ENCODE data around the gene ATXN10. TPM values are rescaled to one million over a fixed set of nuclear protein-coding genes. Genes with fewer than 3 reads are reported as not detected.

The ATXN10 gene
- total and polyA plus RNA-seq, 2 of the 8 experiments (the other 6 are each of a cell fraction or from before 2014, with no cell fraction given), result 134 to 210 TPM

GRCh38 chr22:45785458-45785857, 113.8 kb downstream of the ATXN10 start:
- Histone ChIP-seq H3K9me3 (ENCODE audit: insufficient read depth in 2 of 2, low read depth in 1 of 2, low read length in 1 of 2) (no peaks in the 10 kb centered on the region), H4K8ac (ENCODE audit: extremely low read depth, insufficient read depth, low read length) (no peak overlapping the region), H3K23ac (ENCODE audit: insufficient read length) (no peak overlapping the region), H3K4me2 (ENCODE audit: insufficient read depth in 1 of 2, low read depth in 2 of 2, low read length in 2 of 2) (no peak overlapping the region), H2AFZ (ENCODE audit: low read length) (no peak overlapping the region), H3K4ac (replicated peaks; ENCODE audit: insufficient read length, low read depth, low read length) (no peak overlapping the region), H3K27ac (ENCODE audit: low read depth, low read length) (no peak overlapping the region), H3K9ac (replicated peaks in 1 of 4; ENCODE audit: extremely low read depth in 1 of 4, low read depth in 3 of 4, low read length in 3 of 4) (no peak overlapping the region), H2BK12ac (ENCODE audit: low read depth, low read length) (no peak overlapping the region), H2BK20ac (ENCODE audit: low read length) (no peak overlapping the region), H2BK120ac (replicated peaks; ENCODE audit: low read depth, low read length) (no peak overlapping the region), H3K27me3 (replicated peaks in 1 of 4; ENCODE audit: control insufficient read depth in 3 of 4, extremely low read depth in 1 of 4, insufficient read depth in 3 of 4, low read length in 3 of 4) (no peaks in the 10 kb centered on the region), H4K91ac (replicated peaks; ENCODE audit: insufficient read length, low read length) (no peak overlapping the region), H2BK5ac (ENCODE audit: low read depth, low read length) (no peak overlapping the region), H4K20me1 (replicated peaks in 1 of 2; ENCODE audit: control insufficient read depth in 1 of 2, insufficient read depth in 2 of 2, low read length in 2 of 2) (peaks cover 2 to 9% of the 10 kb centered on the region in 2 experiments), H3K4me1 (replicated peaks in 1 of 4; ENCODE audit: control insufficient read depth in 3 of 4, insufficient read depth in 4 of 4, low read length in 3 of 4) (peaks cover 0 to 5% (median 3%) of the 10 kb centered on the region in 4 experiments; a peak in 3 of 7 replicates), H3K79me1 (ENCODE audit: low read depth, low read length) (peaks cover 5% of the 10 kb centered on the region; the same call in 1 of the 2 replicates), H3K36me3 (ENCODE audit: control insufficient read depth in 2 of 4, insufficient read depth in 4 of 4, low read length in 3 of 4) (no peaks in the 10 kb centered on the region), H3K56ac (replicated peaks; ENCODE audit: insufficient read length, low read depth, low read length) (no peak overlapping the region), H2BK15ac (ENCODE audit: low read length) (no peak overlapping the region), H4K5ac (ENCODE audit: insufficient read length, low read depth, low read length) (no peak overlapping the region), H3K4me3 (ENCODE audit: extremely low read depth in 1 of 4, insufficient read depth in 2 of 4, low read depth in 3 of 4, low read length in 4 of 4) (no peak overlapping the region), H3K23me2 (ENCODE audit: low read depth, low read length) (no peaks in the 10 kb centered on the region), H3K18ac (ENCODE audit: extremely low read depth, low read length) (no peak overlapping the region), H3K79me2 (ENCODE audit: control insufficient read depth in 1 of 2, insufficient read depth in 2 of 2, low read length in 2 of 2) (peaks cover 0 to 3% of the 10 kb centered on the region in 2 experiments; a peak in 1 of 4 replicates), H2AK5ac (ENCODE audit: low read depth, low read length) (no peak overlapping the region), H3K14ac (ENCODE audit: insufficient read length) (no peak overlapping the region)
- FAIRE-seq (no peak), DNase-seq (ENCODE audit: low read depth in 1 of 2, low spot score in 2 of 2) (no peak)
- 85% methylated on average over 8 of the region's 8 CpGs; no CpG with 5 or more reads in 1 of the 2 experiments for WGBS, 2 experiments (ENCODE audit: extremely low coverage in 1 of 2, insufficient coverage in 1 of 2, insufficient read length in 1 of 2, insufficient replicate concordance in 2 of 2, low coverage in 1 of 2, low lambda C conversion rate in 2 of 2, missing lambda C conversion rate in 1 of 2)
- POLR2A ChIA-PET (ENCODE audit: partially characterized antibody), result interaction anchor here (0.8 kb wide), 1 partner anchor 140 kb away, joined by 4 read pairs; no protein-coding TSS in a partner anchor
- CTCF ChIA-PET (ENCODE audit: partially characterized antibody), result interaction anchor here (1.0 to 1.6 kb wide), 6 partner anchors 8 to 208 kb away, joined by 3 to 5 read pairs (median 4); no protein-coding TSS in a partner anchor
- TF ChIP-seq SIX5 (IDR thresholded peaks at IDR 0.05; ENCODE audit: low read depth, low read length) (no peak), CTBP2 (IDR thresholded peaks at IDR 0.05; ENCODE audit: borderline replicate concordance, insufficient read depth, insufficient read length, low read length) (no peak), CTCF (IDR thresholded peaks at IDR 0.05; ENCODE audit: control extremely low read depth in 1 of 3, insufficient read depth in 1 of 3, low read depth in 1 of 3, low read length in 3 of 3) (no peak), CHD1 (IDR thresholded peaks at IDR 0.05; ENCODE audit: low read depth, low read length) (no peak), RFX5 (IDR thresholded peaks at IDR 0.05; ENCODE audit: borderline replicate concordance, low read depth, low read length) (no peak), SIRT6 (IDR thresholded peaks at IDR 0.05; ENCODE audit: low read length) (no peak), YY1 (IDR thresholded peaks at IDR 0.05; ENCODE audit: low read depth, low read length) (no peak), TEAD4 (IDR thresholded peaks at IDR 0.05; ENCODE audit: low read depth, low read length) (no peak), RAD21 (IDR thresholded peaks at IDR 0.05 in 1 of 2, conservative IDR thresholded peaks at IDR 0.05 in 1 of 2; ENCODE audit: low read depth in 2 of 2, low read length in 2 of 2) (no peak), EZH2 (IDR thresholded peaks at IDR 0.05; ENCODE audit: low read depth, low read length, severe bottlenecking) (no peak), BACH1 (IDR thresholded peaks at IDR 0.05; ENCODE audit: low read length) (no peak), ASH2L (IDR thresholded peaks at IDR 0.05; ENCODE audit: low read length) (no peak)

Data from H1 (cell line).